ENCODE measurements around the gene RNF144B.
A peak's percentile ranks its signal among the peaks of the same experiment; 100 is the strongest.

RNF144B gene

DNA sequence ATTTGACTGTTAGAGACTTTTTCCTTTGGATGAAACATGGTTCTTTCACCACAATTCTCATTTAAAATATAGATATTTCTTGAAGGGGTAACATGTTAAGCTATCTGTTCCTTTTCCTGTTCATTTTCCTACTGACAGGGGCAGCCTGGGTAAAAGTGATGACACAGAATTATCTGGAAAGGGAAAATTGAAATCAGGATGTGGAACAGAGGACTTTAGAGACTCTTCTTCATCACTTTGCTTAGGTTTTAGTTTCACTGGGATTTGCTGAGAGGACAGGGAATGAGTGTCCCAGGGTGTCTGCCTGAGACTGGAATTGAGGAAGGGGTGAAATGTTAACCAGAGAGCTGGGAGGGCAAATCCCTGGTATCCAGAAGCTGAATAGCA, 116.0 kb downstream of the RNF144B start:
- no peak overlapping the region for H4K8ac ChIP-seq (ENCODE audit: low read depth, low read length)
- H3K27ac ChIP-seq (replicated peaks; ENCODE audit: low read length): no peak overlapping the region
- no peak overlapping the region for H2BK12ac ChIP-seq (ENCODE audit: low read length)
- no peak overlapping the region for H2BK5ac ChIP-seq (ENCODE audit: low read length)
- H3K23ac ChIP-seq (ENCODE audit: low read depth, low read length, poor library complexity): no peak overlapping the region
- H4K91ac ChIP-seq (ENCODE audit: low read depth, low read length, poor library complexity): no peak overlapping the region
- H3K4ac ChIP-seq (ENCODE audit: low read length): no peak overlapping the region
- no peak overlapping the region for H3K14ac ChIP-seq (ENCODE audit: low read length)
- H3K4me1 ChIP-seq (ENCODE audit: control insufficient read depth in 2 of 2, insufficient read depth in 1 of 2, low read depth in 1 of 2, low read length in 2 of 2): no peaks in the 10 kb centered on the region
- no peak overlapping the region for H2AK5ac ChIP-seq (ENCODE audit: low read depth, low read length)
- peak overlapping the region; percentile 61 for H2AFZ ChIP-seq (ENCODE audit: low read length)
- no peak overlapping the region for H3K4me2 ChIP-seq (ENCODE audit: insufficient read depth, low read length, poor library complexity, severe bottlenecking)
- no peak for DNase-seq (ENCODE audit: low spot score)
- H3K18ac ChIP-seq (ENCODE audit: low read length): no peak overlapping the region
- H2BK120ac ChIP-seq (ENCODE audit: low read depth, low read length): no peak overlapping the region
- no peak overlapping the region for H3K9ac ChIP-seq (ENCODE audit: low read depth, low read length, poor library complexity)
- H2BK15ac ChIP-seq (ENCODE audit: low read length): no peak overlapping the region
- H3K27me3 ChIP-seq (ENCODE audit: control insufficient read depth in 3 of 3, insufficient read depth in 3 of 3, low read depth in 1 of 3, low read length in 3 of 3): no peaks in the 10 kb centered on the region
- H3K36me3 ChIP-seq (replicated peaks in 1 of 2; ENCODE audit: control insufficient read depth in 2 of 2, insufficient read depth in 2 of 2, low read length in 2 of 2): no peaks in the 10 kb centered on the region
- no peaks in the 10 kb centered on the region for H3K9me3 ChIP-seq (replicated peaks in 1 of 2; ENCODE audit: control insufficient read depth in 2 of 2, insufficient read depth in 1 of 2, low read depth in 1 of 2, low read length in 2 of 2)
- no peak overlapping the region for H3K4me3 ChIP-seq (ENCODE audit: low read length in 2 of 2)
- no peaks in the 10 kb centered on the region for H3K79me1 ChIP-seq (ENCODE audit: low read depth, low read length)

DNA sequence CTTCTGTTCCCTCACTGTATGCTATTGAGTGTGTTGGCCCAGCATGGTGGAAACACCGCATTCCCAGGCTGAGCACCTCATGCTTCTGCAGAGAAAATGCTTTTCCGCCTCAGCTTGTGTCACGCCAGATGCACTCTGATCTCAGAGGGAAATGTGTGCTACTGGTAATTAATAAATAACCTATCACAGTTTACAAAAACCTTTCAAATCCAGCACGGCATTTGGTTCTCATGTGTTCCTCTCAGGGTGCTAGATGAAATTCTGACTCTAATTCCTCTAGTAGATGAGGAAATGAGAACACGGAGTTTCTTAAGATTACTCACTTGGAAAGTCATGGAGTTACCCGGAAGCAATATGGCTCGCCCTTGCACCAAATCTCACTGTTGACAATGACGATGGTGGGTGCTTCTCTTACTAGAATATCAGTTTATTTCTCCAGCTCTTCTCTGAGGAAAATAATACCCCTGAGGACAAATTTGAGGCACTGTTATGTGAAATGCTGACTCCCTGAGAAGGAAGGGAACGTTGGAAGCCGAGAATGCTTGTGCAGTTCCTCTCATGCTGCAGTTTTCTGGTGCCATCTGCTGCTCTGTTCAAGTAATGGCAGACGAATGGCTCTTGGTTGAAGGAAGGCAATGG, 116.6 kb downstream of the RNF144B start:
- peak; percentile 58 for DNase-seq (ENCODE audit: low spot score)
- H3K9ac ChIP-seq (ENCODE audit: low read depth, low read length, poor library complexity): no peak overlapping the region
- no peak overlapping the region for H2BK5ac ChIP-seq (ENCODE audit: low read length)
- H3K23ac ChIP-seq (ENCODE audit: low read depth, low read length, poor library complexity): no peak overlapping the region
- H3K4me1 ChIP-seq (ENCODE audit: control insufficient read depth in 2 of 2, insufficient read depth in 1 of 2, low read depth in 1 of 2, low read length in 2 of 2): no peaks in the 10 kb centered on the region
- peak overlapping the region; percentile 61 for H2AFZ ChIP-seq (ENCODE audit: low read length)
- no peak overlapping the region for H3K4me3 ChIP-seq (ENCODE audit: low read length in 2 of 2)
- no peak overlapping the region for H3K4me2 ChIP-seq (ENCODE audit: insufficient read depth, low read length, poor library complexity, severe bottlenecking)
- no peaks in the 10 kb centered on the region for H3K79me1 ChIP-seq (ENCODE audit: low read depth, low read length)
- no CpG with 5 or more reads among the region's 11 CpGs for WGBS, 2 donors (ENCODE audit: extremely low coverage in 2 of 2, insufficient read length in 2 of 2, insufficient replicate concordance in 1 of 2)
- H2BK120ac ChIP-seq (ENCODE audit: low read depth, low read length): no peak overlapping the region
- no peaks in the 10 kb centered on the region for H3K27me3 ChIP-seq (ENCODE audit: control insufficient read depth in 3 of 3, insufficient read depth in 3 of 3, low read depth in 1 of 3, low read length in 3 of 3)
- H2BK12ac ChIP-seq (ENCODE audit: low read length): no peak overlapping the region
- H3K18ac ChIP-seq (ENCODE audit: low read length): no peak overlapping the region
- no peak overlapping the region for H2AK5ac ChIP-seq (ENCODE audit: low read depth, low read length)
- no peak overlapping the region for H4K91ac ChIP-seq (ENCODE audit: low read depth, low read length, poor library complexity)
- H3K36me3 ChIP-seq (replicated peaks in 1 of 2; ENCODE audit: control insufficient read depth in 2 of 2, insufficient read depth in 2 of 2, low read length in 2 of 2): no peaks in the 10 kb centered on the region
- no peaks in the 10 kb centered on the region for H3K9me3 ChIP-seq (replicated peaks in 1 of 2; ENCODE audit: control insufficient read depth in 2 of 2, insufficient read depth in 1 of 2, low read depth in 1 of 2, low read length in 2 of 2)
- H3K27ac ChIP-seq (replicated peaks; ENCODE audit: low read length): no peak overlapping the region
- no peak overlapping the region for H4K8ac ChIP-seq (ENCODE audit: low read depth, low read length)
- no peak overlapping the region for H3K14ac ChIP-seq (ENCODE audit: low read length)
- H2BK15ac ChIP-seq (ENCODE audit: low read length): no peak overlapping the region
- H3K4ac ChIP-seq (ENCODE audit: low read length): no peak overlapping the region

DNA sequence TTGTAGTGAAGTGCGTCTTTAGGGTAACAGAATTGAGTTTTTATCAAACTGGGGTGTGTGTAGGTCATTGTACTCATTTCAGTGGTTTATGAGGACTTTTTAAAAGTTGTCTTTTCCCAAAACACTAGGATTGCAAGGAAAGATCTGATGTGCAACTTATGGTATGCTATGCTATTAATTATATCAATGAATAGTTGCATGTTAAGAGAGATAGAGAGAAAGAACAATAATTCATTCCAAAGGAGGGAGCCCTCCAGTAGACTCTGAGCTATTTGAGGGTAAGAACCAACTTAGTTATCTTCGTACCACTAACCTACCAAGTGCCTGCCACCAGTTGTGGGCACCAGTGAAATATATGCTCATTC, 117.1 kb downstream of the RNF144B start:
- Histone ChIP-seq H4K91ac (ENCODE audit: low read depth, low read length, poor library complexity) (no peak overlapping the region), H3K79me1 (ENCODE audit: low read depth, low read length) (no peaks in the 10 kb centered on the region), H2BK15ac (ENCODE audit: low read length) (no peak overlapping the region), H4K8ac (ENCODE audit: low read depth, low read length) (no peak overlapping the region), H2BK120ac (ENCODE audit: low read depth, low read length) (no peak overlapping the region), H3K4me3 (ENCODE audit: low read length in 2 of 2) (no peak overlapping the region), H3K4ac (ENCODE audit: low read length) (no peak overlapping the region), H3K18ac (ENCODE audit: low read length) (no peak overlapping the region), H3K9me3 (replicated peaks in 1 of 2; ENCODE audit: control insufficient read depth in 2 of 2, insufficient read depth in 1 of 2, low read depth in 1 of 2, low read length in 2 of 2) (no peaks in the 10 kb centered on the region), H2AK5ac (ENCODE audit: low read depth, low read length) (no peak overlapping the region), H2BK5ac (ENCODE audit: low read length) (no peak overlapping the region), H3K36me3 (replicated peaks in 1 of 2; ENCODE audit: control insufficient read depth in 2 of 2, insufficient read depth in 2 of 2, low read length in 2 of 2) (no peaks in the 10 kb centered on the region), H2AFZ (ENCODE audit: low read length) (no peak overlapping the region), H3K9ac (ENCODE audit: low read depth, low read length, poor library complexity) (no peak overlapping the region), H3K4me2 (ENCODE audit: insufficient read depth, low read length, poor library complexity, severe bottlenecking) (no peak overlapping the region), H3K27me3 (ENCODE audit: control insufficient read depth in 3 of 3, insufficient read depth in 3 of 3, low read depth in 1 of 3, low read length in 3 of 3) (no peaks in the 10 kb centered on the region), H3K27ac (replicated peaks; ENCODE audit: low read length) (no peak overlapping the region), H3K4me1 (ENCODE audit: control insufficient read depth in 2 of 2, insufficient read depth in 1 of 2, low read depth in 1 of 2, low read length in 2 of 2) (no peaks in the 10 kb centered on the region), H3K14ac (ENCODE audit: low read length) (no peak overlapping the region), H2BK12ac (ENCODE audit: low read length) (no peak overlapping the region), H3K23ac (ENCODE audit: low read depth, low read length, poor library complexity) (no peak overlapping the region)
- WGBS, 2 donors (ENCODE audit: extremely low coverage in 2 of 2, insufficient read length in 2 of 2, insufficient replicate concordance in 1 of 2): no CpG with 5 or more reads among the region's 2 CpGs
- no peak for DNase-seq (ENCODE audit: low spot score)

DNA sequence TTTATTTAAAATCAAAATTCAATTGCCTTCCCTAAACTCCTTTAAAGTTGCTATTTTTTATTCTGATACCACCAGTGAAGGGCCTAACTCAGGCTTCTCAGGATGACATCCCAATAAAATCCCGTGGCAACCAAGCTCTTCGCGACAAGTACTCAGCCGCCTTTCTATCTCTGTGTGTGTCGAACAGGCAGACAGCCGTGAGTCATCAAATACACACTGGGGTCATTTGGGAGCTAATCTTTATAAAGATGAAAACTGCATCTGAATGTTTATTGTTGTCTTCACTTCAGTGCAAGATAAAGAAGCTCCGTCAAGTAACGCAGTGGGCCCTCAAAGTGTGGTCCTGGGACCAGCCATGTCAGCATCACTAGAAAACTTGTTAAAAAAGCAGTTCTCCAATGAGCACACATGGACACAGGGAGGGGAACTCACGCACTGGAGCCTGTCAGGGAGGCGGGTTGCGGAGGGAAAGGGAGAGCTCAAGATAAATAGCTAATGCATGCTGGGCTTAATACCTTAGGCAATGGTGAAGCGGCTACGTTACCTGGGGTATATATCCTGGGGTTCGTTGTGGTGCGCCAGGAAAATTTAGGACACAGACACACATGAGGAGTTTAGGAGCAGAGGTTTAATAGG, 119.3 kb downstream of the RNF144B start:
- no peak overlapping the region for H3K23ac ChIP-seq (ENCODE audit: low read depth, low read length, poor library complexity)
- no peak overlapping the region for H3K4ac ChIP-seq (ENCODE audit: low read length)
- H3K18ac ChIP-seq (ENCODE audit: low read length): no peak overlapping the region
- H2AK5ac ChIP-seq (ENCODE audit: low read depth, low read length): no peak overlapping the region
- H3K9ac ChIP-seq (ENCODE audit: low read depth, low read length, poor library complexity): no peak overlapping the region
- H3K79me1 ChIP-seq (ENCODE audit: low read depth, low read length): no peaks in the 10 kb centered on the region
- no peak overlapping the region for H2BK12ac ChIP-seq (ENCODE audit: low read length)
- H2BK5ac ChIP-seq (ENCODE audit: low read length): no peak overlapping the region
- no peak overlapping the region for H4K91ac ChIP-seq (ENCODE audit: low read depth, low read length, poor library complexity)
- no peaks in the 10 kb centered on the region for H3K27me3 ChIP-seq (ENCODE audit: control insufficient read depth in 3 of 3, insufficient read depth in 3 of 3, low read depth in 1 of 3, low read length in 3 of 3)
- no peak for DNase-seq (ENCODE audit: low spot score)
- WGBS, 2 donors (ENCODE audit: extremely low coverage in 2 of 2, insufficient read length in 2 of 2, insufficient replicate concordance in 1 of 2): no CpG with 5 or more reads among the region's 15 CpGs
- no peaks in the 10 kb centered on the region for H3K4me1 ChIP-seq (ENCODE audit: control insufficient read depth in 2 of 2, insufficient read depth in 1 of 2, low read depth in 1 of 2, low read length in 2 of 2)
- H3K27ac ChIP-seq (replicated peaks; ENCODE audit: low read length): no peak overlapping the region
- H3K9me3 ChIP-seq (replicated peaks in 1 of 2; ENCODE audit: control insufficient read depth in 2 of 2, insufficient read depth in 1 of 2, low read depth in 1 of 2, low read length in 2 of 2): no peaks in the 10 kb centered on the region
- H3K4me2 ChIP-seq (ENCODE audit: insufficient read depth, low read length, poor library complexity, severe bottlenecking): no peak overlapping the region
- no peaks in the 10 kb centered on the region for H3K36me3 ChIP-seq (replicated peaks in 1 of 2; ENCODE audit: control insufficient read depth in 2 of 2, insufficient read depth in 2 of 2, low read length in 2 of 2)
- peak overlapping the region; percentile 67 for H2AFZ ChIP-seq (ENCODE audit: low read length)
- no peak overlapping the region for H3K4me3 ChIP-seq (ENCODE audit: low read length in 2 of 2)
- H3K14ac ChIP-seq (ENCODE audit: low read length): no peak overlapping the region
- H2BK120ac ChIP-seq (ENCODE audit: low read depth, low read length): no peak overlapping the region
- no peak overlapping the region for H4K8ac ChIP-seq (ENCODE audit: low read depth, low read length)
- H2BK15ac ChIP-seq (ENCODE audit: low read length): no peak overlapping the region

All from neuronal stem cell (in vitro differentiated cells).